22Rv1 (cell line): ENCODE results near the gene PTPN13.

Experiments
- CTCF ChIP-seq: fragments of 450-650 bp; IDR thresholded peaks from 2 replicates; pipeline ENCODE4 v1.5.1; 2017; ENCODE audit warnings: mild to moderate bottlenecking
- ZFX ChIP-seq: fragments of 450-650 bp; IDR thresholded peaks from 2 replicates; pipeline ENCODE4 v1.6.1; 2017; ENCODE audit warnings: antibody characterized with exemption, borderline replicate concordance

- TF ChIP-seq CTCF: no peak
- TF ChIP-seq ZFX: no peak
These were observed 58.3 kb downstream of the PTPN13 start for GRCh38 chr4:86652332-86652932.
